Skeletal muscle cell (primary cell): ENCODE results near the gene PTP4A2.

Experiments
- DNase-seq: peaks from one replicate; pipeline ENCODE4 v3.0.0-alpha.2; 2010; ENCODE audit warnings: low read depth
- H3K4me3 ChIP-seq: 2 replicates; pipeline ENCODE4 v1.5.1; 2011; ENCODE audit warnings: low read depth, mild to moderate bottlenecking, control low read depth, low read length, moderate library complexity

Gene PTP4A2

DNA sequence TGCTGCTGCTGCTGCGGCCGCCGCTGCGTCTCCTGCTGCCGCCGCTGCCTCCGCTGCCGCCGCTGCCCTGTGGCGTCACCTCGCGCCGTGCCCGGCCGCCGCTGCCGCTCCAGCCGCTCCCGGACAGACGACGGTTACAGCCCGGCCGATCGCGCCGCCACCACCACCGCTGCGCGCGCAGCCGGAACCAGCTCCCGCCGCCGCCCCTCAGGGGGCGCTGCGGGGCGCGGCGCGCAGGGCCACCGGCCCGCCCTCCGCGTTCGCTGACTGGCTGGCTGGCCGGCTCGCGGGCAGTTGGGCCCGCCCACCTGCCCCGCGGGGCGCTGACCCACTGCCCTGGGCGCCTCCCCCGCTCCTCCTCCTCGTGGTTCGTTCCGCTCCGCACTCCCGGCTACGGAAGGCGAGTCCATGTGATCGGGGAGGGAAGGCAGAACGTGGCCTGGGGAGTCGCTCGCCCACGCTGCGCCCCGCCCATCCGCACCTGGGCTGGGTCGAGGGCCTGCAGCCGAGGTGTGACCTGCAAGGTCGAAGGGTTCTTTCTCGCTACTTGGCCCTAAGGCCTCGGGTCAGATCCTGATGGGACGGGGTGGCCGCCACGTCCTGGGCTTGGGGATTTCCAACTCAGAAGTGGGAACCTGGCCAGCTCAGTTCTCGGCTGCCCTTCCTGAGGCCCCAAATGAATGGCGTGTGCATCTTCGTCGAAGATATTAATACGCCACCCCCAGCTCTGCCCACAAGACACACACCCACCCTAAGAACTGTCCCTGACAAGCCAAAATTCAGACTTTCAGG is at the start of gene PTP4A2:
PTP4A2 (minus strand) TSS at position 185 of the 792 bp plus-strand sequence. CDS start 19,303 bp downstream, outside the sequence.
- peak; percentile 87 for DNase-seq
- H3K4me3 ChIP-seq = peak within 1 kb of the TSS; percentile 89

DNA sequence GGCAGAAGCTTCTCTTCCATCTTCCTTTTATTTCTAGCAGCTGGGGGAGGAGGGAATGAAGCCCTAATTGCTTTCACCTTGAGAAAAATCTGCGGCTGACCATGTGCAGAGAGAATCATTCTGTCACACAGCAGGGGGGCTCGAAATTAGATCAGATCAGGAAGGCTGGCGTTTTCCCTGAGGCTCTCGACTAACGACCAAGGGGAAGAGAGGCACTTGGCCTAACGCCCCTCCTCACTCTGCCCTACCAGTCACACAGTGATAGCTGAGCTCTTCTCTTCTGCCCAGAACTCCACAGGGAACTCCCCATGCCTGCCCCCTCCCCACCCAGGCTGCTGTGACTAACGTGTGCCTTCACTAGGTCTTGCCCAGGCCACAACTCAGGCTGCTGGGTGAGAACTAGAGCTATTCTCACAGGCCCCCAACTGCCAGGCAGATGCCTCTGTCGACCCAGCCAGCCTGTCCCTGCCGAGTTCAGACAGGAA is 49.0 kb upstream of the PTP4A2 start:
- DNase-seq = no peak
- H3K4me3 ChIP-seq = no peak overlapping the region

DNA sequence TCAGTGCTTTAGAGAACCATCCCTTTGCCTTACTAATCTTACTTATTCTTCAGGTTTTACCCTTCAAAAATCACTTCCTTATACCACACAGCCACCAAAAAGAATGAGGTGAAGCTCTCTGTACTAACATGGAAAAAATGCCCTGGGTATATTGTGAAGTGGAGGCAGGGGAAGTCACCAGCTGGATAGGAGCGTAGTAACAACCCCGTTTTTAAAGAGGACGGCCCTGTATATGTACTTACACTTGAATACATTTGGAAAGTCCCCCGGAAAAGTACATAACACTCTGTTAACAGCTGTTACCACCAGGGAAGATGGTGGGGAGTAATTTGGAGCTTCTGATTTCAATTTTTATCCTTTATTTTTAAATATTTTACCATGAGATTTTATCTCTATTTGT is 47.3 kb upstream of the PTP4A2 start:
- no peak for DNase-seq
- H3K4me3 ChIP-seq = no peak overlapping the region

DNA sequence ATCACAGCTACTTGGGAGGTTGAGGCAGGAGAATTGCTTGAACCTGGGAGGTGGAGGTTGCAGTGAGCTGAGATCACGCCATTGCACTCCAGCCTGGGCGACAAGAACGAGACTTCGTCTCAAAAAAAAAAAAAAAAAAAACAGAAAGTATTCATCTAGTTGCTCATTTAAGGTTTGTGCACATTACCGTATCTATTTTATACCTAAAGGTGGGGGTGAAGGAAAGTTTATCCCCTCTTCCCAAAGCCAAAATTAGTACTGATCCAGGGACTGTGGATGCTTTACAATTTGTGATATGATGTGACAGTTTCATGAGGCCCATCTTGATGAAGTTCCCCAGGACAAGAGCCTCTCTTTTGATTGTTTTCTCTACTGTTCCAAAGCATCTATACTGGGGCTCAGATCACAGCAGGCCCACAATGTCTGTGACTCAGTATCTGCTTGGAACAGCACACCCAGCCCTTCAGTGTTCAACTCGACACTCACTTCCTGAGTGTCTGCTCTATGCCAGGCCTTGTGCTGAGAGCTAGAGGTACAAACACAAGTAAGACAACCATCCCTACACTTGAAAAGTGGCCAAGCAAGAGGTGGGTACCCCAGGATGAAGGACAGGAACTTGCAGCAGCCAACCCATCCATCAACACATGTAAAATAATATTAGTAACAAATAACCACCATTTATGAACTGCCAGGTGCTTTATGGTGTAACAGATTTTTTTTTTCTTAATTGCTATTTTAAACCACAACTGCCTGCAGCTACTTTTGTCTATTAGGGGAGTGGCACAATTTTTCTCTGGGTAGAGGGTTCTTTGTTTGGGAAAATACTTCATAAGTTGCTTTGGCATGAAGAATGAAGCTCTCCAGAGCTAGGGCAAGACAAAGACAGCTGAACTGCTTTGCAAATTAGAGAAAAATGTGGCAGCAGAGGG is 46.5 kb upstream of the PTP4A2 start:
- H3K4me3 ChIP-seq = no peak overlapping the region
- no peak for DNase-seq

DNA sequence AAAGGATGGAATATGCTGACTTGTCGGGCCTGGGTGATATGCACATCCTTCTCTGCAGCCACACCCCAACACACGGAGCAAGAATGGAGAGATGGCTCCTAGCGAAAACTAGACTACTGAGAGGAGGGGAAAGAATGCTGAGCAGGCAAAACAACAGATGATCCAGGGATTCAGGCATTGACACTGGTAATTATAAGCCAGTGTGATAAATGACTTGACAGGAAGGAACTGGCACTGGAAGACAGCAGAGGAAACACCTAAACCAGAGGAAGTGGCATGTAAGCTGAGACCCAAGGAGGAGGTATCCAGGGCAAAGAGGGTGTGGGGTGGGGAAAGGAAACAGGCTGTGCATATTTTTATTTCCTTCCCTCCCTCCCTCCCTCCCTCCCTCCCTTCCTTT is 43.8 kb upstream of the PTP4A2 start:
- H3K4me3 ChIP-seq = no peak overlapping the region
- DNase-seq = no peak

DNA sequence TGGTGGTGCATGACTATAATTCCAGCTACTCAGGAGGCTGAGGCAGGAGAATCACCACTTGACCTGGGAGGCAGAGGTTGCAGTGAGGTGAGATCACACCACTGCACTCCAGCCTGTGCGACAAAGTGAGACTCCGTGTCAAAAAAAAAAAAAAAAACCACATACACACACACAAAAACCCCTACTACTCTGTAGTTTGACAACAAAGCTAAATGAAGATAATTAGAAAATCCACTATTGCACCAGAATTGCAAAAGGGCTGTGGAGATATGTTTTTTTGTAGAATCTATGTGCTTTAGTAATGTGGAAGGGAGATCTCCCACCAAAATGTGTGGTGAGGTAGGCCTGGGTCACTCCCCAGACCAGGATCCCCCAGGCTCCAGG is 43.3 kb upstream of the PTP4A2 start:
- no peak for DNase-seq
- no peak overlapping the region for H3K4me3 ChIP-seq

DNA sequence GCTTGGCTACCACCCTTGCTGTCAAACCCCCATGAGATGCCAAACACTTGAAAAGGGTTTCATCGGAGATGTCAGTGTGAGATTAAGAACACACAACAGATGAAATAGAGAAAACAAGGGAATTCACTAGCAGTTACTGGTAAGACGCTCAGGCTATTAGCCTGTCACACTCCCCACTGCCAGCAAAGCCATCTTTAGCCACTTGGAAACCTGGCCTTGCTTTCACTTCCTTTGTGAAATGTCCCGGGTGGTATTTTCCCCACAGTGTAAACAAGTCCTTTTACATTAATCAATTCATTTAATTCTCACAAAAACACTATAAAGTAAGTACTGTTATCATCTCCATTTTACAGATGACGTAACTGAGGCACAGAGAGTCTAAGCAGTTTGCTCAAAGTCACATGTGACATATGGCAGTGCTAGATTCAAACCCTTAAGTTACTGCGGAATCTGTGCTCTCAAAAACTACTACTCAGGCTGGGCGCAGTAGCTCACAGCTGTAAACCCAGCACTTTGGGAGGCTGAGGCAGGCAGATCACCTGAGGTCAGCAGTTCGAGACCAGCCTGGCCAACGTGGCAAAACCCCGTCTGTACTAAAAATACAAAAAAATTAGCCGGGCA is 42.8 kb upstream of the PTP4A2 start:
- no peak for DNase-seq
- no peak overlapping the region for H3K4me3 ChIP-seq

DNA sequence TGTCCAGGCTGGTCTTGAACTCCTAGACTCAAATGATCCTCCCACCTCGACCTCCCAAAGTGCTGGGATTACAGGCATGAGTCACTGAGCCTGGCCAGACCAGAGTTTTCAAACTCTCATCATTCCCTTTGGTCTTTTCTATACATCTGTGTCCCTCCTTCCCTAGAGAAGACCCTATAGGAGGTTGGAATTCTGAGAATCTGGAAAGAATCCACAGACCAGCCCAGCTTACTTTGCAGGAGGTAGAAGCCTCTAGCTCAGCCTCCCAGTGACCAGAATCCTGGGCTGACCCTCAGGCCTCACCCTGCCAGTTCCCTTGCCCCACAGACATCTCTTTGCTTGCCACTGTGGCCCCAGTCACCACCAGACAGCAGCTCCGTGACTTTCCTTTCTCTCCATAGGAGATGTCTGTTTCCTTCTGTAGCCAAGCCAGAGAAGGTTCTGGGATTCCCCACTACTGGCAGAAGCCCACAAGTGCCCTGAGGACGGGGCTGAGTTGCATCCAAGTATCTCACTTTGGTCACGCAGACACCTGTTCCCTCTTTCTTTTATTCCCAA is 40.8 kb upstream of the PTP4A2 start:
- no peak for DNase-seq

DNA sequence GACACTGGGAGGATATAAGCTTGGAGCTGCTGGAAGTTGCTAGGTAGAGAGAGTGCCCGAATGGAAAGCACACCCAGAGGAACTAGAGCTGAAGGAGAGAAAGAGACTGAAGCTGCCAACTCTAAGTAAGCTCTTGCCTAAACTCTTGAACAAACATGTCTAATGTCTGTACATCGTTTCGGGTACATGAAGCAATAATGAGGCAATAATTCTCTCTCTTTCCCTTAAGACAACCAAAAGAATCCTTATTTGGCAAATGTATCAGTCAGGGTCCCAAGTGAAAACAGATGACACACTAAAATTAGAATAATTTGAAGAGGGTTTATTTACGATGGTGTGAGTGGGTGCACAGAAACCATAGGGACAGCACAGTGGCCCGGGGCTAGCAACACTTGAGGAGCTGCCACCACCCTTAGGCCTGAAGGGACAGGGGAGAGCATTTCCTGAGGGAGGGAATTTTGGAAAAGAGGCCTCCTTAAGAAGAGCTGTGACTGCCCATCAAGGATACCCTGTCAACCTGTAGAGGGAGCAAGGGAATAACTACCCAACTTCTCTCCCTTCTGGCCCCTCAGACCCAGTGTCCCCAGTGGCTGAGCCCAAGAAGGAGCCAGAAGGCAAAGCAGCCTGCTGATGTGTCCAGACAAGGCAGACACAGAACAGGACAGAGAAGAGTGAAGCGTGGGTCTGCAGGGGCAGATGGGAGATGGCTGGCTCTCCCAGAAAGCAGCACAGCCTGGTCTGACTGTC is 39.4 kb upstream of the PTP4A2 start:
- DNase-seq = peak; percentile 85
- no peak overlapping the region for H3K4me3 ChIP-seq

More for the DNA sequence above, 40.8 kb upstream of the PTP4A2 start:
- no peak overlapping the region for H3K4me3 ChIP-seq

DNA sequence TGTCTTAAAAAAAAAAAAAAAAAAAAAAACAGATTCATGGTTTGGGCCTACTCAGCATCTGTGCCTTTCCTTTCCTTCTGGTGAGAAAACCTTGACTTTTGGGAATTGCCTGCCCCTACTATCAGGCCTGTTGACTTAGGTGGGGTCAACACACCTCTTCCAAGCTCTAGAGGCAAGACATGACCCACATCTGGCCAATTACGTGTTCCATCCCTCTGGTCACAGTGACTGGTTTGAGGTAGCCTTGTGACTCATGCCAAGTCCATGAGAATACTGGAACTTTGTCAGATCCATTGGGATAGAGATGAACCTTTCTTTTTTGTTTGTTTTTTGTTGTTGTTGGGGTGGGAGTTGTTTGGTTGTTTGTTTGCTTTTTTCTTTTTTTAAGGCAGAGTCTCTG is 38.2 kb upstream of the PTP4A2 start:
- no peak for DNase-seq
- H3K4me3 ChIP-seq = no peak overlapping the region

DNA sequence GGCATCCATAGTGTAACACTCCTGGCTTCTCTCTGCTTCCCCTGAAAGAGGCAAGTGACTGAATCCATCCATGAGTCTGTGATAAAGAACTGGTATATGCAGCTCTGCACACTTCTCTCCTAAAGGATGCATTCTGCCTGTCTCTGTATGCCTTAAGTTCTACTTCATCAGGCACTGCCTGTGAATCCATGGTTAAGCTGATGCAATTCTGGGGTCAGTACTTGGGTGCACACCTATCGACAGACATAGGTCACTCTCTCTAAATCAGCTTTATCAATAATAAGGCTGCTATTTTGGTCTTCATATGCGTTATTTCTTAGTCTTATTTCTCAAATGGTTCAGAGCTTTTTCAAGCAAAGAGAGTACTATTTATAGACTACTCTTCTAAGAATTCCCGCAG is 32.7 kb upstream of the PTP4A2 start:
- DNase-seq = no peak
- H3K4me3 ChIP-seq = no peak overlapping the region

DNA sequence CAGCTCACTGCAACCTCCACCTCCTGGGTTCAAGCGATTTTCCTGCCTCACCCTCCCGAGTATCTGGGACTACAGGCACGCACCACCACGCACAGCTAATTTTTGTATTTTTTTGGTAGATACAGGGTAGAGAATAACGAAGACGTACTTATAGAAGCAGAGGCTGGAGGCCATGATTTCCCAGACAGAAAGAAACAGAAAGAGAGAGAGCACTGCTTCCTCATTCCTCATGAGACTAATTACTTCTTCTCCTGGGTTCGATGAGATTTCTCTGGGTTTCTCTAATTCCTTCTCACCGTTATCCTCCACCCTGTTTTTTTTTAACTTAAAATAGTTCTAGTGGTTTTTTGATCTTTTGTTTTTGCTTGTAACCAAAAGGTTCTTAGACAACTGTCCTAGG is 23.4 kb upstream of the PTP4A2 start:
- no peak for DNase-seq
- H3K4me3 ChIP-seq = no peak overlapping the region

DNA sequence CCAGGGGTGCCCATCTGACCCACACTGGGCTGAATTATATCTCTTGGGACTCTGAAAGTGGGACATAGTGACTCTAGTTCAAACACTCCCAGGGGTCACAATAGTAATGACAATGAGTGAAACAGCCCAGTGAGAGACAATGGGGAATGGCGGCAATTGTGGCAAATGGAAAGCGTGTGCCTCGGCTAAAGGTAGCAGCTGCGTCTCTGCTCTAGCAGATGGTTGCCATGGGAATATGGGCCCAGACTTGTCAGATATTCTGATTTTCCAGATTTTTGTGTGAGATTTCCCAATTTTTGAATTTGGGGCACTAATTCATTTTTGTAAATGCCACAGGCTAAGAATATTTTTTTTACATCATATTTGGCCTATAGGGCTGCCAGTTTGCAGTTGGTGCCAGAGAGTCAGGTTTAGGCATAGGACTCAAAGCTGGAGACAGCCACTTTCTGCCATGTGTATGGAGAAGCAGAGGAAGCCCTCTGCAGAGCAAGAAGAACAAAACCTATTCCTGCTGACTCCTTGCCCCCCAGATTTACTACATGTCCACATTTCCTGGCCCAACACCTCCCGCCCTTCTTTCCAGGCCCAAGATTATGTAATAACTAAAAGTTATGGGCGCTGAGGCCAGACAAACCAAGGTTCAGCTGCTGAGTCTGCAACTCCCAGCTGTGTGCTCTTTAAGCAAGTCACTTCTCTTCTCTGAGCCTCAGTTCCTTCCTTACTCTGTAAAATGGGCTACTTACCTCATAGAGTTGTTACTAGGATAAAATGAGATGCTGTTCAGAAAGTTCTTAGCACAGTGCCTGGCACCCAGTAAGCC is 21.6 kb upstream of the PTP4A2 start:
- no peak overlapping the region for H3K4me3 ChIP-seq

DNA sequence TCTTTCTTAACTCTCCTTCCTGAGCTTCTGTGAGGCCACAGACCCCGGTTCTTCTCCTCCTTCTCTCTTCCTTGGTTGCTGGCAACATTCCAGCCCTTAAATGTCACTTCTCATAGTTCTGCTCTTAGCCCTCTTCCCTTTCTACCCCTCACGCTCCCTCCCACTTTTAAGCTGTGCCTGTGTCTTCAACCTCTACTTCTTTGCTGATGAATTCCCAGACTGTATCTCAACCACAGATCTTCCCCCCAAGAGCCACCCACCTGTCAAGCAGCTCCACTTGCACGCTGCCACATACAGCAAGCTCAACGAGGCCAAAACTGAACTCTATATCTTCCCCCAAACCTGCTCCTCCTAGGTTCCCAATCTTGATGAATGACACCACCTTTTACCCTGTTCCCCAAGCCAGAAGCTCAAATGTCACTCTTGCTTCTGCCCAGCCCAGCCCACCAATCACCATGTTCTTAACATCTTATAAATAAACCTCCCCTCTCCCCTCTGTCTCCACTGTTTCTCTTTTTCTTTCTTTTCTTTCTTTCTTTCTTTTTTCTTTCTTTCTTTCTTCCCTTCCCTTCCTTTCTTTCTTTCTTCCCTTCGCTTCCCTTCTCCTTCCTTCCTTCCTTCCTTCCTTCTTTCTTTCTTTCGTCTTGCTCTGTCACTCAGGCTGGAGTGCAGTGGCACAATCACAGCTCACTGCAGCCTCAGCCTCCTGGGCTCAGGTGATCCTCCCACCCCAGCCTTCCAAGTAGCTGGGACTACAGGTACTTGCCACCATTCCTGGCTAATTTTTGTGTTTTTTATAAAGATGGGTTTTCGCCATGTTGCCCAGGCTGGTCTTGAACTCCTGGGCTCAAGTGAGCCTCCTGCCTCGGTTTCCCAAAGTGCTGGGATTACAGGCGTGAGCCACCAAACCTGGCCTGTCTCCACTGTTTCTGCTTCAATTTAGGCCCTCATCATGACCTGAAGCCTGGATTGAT is 19.8 kb upstream of the PTP4A2 start:
- no peak overlapping the region for H3K4me3 ChIP-seq
- no peak for DNase-seq

More for the DNA sequence above, 21.6 kb upstream of the PTP4A2 start:
- no peak for DNase-seq

DNA sequence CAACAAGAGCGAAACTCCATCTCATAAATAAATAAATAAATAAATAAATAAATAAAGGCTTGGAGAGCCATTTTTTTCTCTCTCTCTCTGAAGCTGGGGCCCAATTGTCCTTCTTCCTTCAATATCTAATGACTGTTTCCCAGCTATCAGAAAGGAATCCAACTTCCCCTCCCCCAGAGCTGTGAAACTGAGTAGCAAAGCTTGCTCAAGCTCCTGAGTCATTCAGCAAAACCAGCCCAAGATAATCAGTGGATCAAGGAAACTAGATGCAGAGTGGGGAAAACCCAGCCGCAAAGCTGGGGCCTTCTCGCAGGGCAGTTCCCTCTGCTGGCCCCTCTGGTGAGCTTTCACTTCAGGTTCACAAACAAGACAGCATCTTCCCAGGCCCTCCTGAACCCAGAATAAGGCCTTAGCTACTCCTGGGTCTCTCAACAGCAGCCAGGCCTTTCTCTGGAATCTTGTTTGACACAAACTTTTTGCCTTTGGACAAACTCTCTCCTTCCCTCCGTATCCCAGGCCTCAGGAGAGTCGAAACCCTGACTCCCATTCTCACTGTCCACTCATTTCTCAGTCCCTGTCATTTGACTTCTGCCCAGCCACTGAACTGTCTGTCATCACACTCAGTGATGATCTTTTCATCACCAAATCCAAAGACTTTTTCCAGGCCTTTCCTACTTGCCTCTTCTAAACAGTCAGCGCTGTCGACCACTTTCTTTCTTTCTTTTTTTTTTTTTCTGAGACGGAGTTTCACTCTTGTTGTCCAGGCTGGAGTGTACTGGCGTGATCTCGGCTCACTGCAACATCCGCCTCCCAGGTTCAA is 18.0 kb upstream of the PTP4A2 start:
- H3K4me3 ChIP-seq = no peak overlapping the region
- peak; percentile 99 for DNase-seq

DNA sequence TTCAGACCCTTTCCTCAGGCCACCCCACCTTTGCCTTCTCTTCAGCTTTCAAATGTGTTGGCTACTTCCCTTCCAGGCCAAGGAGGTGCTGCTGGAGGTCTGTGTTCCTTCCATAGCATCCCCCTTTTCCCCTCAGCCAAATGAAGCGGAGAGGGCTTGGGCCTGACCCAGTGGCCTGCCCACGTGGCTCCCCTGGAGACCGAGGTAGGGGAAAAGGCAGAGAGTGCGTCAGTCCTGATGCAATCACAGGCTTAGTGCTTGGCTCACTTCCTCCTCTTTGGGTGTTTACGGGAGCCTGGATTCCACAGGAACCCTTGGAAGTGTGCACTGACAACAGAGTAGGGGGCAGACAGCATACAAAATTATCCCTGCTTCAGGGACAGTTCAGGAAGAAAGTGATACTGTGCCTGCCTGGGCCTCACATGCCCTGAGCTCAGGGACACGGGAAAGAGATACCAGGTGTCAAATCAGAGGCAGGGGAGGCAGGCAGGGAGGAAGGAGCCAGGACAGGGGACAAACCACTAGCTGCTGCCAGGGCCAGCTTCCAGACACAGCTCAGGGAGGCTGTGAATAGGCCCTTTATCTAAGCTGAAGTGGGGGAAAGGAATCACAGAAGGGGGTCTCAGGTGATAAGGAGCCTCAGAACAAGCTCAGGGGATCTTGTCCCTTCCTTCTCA is 16.6 kb upstream of the PTP4A2 start:
- peak; percentile 99 for DNase-seq
- no peak overlapping the region for H3K4me3 ChIP-seq
